ENCODE measurements around the gene EML5.
A peak's percentile ranks its signal among the peaks of the same experiment; 100 is the strongest.
"Not testable (repeated sequence)": the region's sequence is repeated elsewhere in the genome, so short reads cannot be mapped to it uniquely, and the experiment has no call there.

The EML5 gene

DNA sequence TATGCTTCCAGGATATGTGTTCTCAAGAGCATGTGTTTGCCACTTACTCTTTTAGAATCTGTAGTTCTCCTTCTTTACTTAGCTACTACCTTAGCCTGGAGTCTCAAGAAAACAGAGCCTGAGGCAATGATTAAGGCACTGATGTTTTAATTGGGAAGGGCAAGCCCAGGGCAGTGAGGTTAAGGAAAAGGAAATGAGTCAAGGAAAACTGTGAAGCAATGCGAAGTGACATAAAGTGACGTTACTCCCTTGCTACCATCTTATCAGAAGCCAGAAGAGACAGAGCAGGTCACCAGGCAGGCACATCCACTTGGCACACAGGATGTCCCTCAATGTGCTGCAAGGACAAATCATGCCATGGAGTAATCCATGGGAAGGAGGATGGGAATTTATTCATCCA is 11.3 kb upstream of the EML5 start:
- no peak for DNase-seq (ENCODE audit: low read depth in 2 of 2)

DNA sequence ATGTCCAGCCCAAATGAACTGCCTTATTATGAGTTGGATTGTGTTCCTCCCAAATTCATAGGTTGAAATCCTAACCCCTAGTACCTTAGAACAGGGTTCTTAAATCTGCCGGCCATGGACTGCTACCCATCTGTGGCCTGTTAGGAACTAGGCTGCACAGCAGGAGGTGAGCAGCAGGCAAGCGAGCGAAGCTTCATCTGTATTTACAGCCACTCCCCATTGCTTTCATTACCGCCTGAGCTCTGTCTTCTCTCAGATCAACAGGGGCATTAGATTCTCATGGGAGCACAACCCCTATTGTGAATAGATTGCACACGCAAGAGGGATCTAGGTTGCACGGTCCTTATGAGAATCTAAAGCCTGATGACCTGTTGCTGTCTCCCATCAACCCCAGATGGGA is 9.8 kb upstream of the EML5 start:
- no peak for DNase-seq (ENCODE audit: low read depth in 2 of 2)

DNA sequence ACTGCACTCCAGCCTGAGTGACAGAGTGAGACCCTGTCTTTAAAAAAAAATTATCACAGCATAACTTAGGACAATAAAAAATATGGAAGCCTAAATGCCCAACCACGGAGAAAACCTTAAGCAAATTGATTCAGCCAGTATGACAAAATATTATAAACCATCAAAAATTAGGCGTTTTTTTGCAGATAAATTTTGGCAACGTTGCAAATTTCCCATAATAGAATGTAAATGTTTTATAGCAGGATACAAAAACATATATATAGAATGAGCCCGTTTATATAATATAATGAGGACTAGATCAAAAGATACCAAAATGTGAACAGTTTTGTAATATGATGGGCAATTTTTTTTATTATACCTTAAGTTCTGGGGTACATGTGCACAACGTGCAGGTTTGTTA is 6.8 kb upstream of the EML5 start:
- no peak for DNase-seq (ENCODE audit: low read depth in 2 of 2)

- DNase-seq (ENCODE audit: low read depth in 2 of 2), result no peak
Observed at GRCh38 chr14:88798156-88798555, 5.4 kb upstream of the EML5 start.

DNA sequence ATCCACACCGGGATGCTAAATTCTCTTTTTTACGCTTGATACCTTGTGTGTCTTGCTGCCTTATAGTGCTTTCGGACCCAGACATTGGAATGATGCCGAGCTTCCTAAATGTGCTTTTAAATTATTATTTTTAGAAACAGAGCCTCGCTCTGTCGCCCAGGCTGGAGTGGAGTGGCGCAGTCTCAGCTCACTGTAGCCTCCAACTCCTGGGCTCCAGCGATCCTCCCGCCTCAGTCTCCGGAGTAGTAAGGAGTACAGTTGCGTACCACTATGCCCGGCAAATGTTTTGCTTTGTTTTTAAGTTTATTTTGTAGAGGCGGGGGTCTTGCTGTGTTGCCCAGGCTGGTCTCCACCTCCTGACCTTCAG is 489 bp upstream of the EML5 start:
- no peak for DNase-seq (ENCODE audit: low read depth in 2 of 2)

DNA sequence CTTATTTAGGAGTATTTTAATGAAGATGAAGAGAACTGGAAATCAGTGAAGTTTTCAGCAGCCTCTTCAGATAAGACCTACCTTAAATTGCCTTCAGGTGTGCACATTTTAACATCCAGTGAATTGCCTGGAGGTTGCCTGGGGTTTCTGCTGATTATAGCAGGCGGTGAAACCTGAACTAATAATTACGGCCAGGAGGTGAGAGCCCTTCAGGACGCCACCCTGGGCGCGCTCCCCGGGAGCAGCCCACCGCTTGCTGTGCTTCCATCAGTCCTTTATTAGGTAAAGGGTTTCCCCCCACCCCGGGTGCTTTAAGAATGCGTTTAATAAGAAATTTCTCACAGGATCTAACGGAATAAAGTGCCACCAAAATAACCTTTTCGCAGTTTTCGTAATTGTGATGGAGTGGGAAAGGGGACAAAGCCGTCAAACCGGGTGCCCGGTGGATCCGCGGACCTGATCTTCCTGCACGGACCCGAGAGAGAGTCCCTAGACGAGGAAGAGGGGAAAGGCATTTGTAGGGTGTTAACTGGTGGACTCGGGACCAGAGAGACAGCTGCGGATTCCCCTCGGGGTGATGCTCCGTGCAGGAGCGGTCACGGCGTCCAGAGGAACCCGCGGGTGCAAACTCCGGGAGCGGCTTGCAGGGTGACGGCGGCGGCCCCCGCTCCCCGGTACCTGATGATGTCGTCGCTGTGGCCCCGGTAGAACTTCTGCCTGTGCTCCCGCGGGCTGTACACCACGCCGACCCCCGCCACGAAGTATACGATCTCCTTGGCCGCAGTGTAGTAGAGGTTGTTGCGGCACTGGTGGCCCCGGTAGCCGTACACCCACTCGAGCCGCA is 902 bp downstream of the EML5 start:
- peak in 1 of 2 donors; percentile 3 for DNase-seq (ENCODE audit: low read depth in 2 of 2)

- DNase-seq (ENCODE audit: low read depth in 2 of 2), result no peak
Observed at GRCh38 chr14:88791252-88791621, 1.5 kb downstream of the EML5 start.

DNA sequence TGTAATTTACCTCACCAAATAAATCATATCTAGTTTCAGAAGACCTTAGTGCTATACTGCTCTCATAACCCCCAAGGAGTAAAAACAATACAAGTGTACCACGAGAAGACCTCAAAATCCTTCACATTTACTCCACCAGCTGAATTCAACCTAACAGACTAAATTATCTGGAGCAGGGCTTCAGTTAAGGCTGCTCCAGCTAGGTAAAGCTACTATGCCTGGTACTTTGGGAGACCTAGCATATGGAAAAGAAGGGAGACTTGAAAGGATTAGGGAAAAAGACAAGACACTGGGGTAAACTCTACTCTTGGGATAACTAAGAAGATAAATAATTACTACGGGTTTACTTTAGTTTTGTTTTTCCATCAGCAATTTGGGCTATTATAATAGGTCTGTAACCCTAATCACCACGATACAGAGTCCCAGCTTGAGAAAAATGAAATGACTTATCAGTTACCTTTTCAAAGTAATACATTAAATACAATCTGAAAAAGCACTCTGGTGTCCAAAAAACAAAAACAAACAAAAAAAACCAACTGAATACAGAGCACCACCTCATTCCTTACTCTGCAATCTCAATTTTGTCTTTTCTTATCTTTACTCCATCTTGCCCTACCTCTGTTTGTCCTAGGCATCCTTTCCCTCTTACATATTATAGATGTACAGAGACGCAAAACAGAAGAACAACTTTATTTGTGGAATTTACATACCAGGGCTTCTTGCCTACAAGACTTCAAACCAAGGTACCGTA is 2.1 kb downstream of the EML5 start:
- DNase-seq (ENCODE audit: low read depth in 2 of 2), result no peak

GRCh38 chr14:88789573-88789972 is 3.2 kb downstream of the EML5 start:
- not testable (repeated sequence) for DNase-seq (ENCODE audit: low read depth in 2 of 2)

- DNase-seq (ENCODE audit: low read depth in 2 of 2), result no peak
Observed at GRCh38 chr14:88786715-88787114, 6.0 kb downstream of the EML5 start.

- DNase-seq (ENCODE audit: low read depth in 2 of 2), result no peak
Observed at GRCh38 chr14:88785911-88786310, 6.8 kb downstream of the EML5 start.

GRCh38 chr14:88775532-88775931 is 17.2 kb downstream of the EML5 start:
- DNase-seq (ENCODE audit: low read depth in 2 of 2), result no peak

GRCh38 chr14:88770736-88771135 is 22.0 kb downstream of the EML5 start:
- no peak for DNase-seq (ENCODE audit: low read depth in 2 of 2)

DNA sequence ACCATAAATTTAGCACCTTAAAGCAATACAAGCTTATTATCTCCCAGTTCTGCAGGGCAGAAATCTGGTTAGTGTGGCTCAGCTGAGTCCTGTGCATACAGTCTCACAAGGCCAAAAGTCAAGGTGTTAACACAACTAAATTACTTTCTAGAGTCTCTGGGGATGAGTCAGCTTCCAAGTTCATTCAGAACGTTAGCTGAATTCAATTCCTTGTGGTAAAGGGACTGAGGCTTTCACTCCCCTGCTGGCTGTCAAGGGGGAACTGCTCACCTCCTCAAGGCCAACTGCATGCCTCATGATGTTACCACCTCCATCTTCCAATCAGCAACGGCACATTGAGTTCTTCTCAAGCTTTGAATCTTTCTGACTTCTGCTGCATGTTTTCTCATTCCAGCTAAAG is 27.6 kb downstream of the EML5 start:
- no peak for DNase-seq (ENCODE audit: low read depth in 2 of 2)

GRCh38 chr14:88753873-88754272 is 38.9 kb downstream of the EML5 start:
- DNase-seq (ENCODE audit: low read depth in 2 of 2), result no peak

- no peak for DNase-seq (ENCODE audit: low read depth in 2 of 2)
Observed at GRCh38 chr14:88750945-88751344, 41.8 kb downstream of the EML5 start.

GRCh38 chr14:88750413-88750812 is 42.3 kb downstream of the EML5 start:
- no peak for DNase-seq (ENCODE audit: low read depth in 2 of 2)

DNA sequence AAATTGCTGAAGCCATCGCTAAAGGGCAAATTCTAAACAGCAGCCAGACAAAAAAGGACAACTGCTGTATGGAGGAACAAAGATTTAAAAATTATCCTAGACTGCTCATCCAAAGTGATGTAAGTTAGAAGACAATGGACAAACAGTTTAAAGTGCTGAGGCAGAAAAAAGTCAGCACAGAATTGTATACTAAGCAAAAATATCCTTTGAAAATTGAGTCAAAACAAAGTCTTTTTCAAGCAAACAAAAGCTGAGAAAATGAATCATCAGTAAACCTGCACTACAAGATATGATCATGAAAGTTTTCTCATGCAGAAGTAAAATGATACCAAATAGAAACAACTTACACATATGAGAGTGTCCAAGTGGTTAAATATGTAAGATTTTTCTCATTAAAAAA is 43.6 kb downstream of the EML5 start:
- DNase-seq (ENCODE audit: low read depth in 2 of 2), result no peak

- DNase-seq (ENCODE audit: low read depth in 2 of 2), result no peak
Observed at GRCh38 chr14:88748288-88748687, 44.5 kb downstream of the EML5 start.

GRCh38 chr14:88746052-88746451 is 46.7 kb downstream of the EML5 start:
- DNase-seq (ENCODE audit: low read depth in 2 of 2), result no peak

- DNase-seq (ENCODE audit: low read depth in 2 of 2), result no peak
Observed at GRCh38 chr14:88737245-88737644, 55.5 kb downstream of the EML5 start.

DNA sequence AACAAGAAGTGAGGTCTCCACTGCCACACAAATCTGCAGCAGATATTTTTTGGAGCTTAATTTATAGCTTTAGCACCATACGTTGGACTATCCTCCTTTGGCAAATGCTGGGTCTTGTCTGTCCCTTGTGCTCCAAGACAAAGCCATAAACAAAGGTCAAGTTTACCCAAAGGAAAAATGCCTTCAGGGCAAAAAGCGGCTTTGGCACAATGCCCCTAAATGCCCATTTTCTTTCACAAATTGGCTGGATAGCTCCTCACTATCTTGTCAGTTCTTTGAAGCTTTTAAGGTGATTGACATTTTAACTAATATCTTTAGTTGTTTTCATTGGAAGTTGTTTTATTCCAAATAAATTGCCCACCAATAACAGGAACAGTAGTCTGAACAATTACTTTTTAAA is 59.6 kb downstream of the EML5 start:
- no peak for DNase-seq (ENCODE audit: low read depth in 2 of 2)

DNA sequence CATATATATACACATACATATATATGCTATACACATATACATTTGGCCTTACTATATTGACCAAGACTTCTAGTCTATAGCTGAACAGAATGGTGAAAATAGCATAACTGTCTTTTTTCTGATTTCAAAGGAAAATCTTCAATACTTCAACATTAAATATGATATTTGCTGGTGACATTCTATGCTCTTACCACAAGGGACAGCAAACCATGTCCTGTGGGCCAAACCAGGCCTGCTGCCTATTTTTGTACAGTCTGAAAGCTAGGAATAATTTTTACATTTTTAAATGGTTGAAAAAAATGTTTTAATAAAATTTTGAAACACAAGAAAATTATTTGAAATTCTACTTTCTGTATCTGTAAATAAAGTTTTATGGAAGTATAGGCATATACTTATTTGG is 63.6 kb downstream of the EML5 start:
- no peak for DNase-seq (ENCODE audit: low read depth in 2 of 2)
